Mesendoderm (in vitro differentiated cells): ENCODE results near the gene STEAP3.
A peak's percentile ranks its signal among the peaks of the same experiment; 100 is the strongest.

Experiments
- DNase-seq: peaks from one replicate; pipeline ENCODE4 v3.0.0; 2013
- H2AK5ac ChIP-seq: 2 replicates; pipeline ENCODE4 v1.6.1; 2013; ENCODE audit warnings: low read length, inconsistent platforms
- H2BK120ac ChIP-seq: 2 replicates; pipeline ENCODE4 v1.6.1; 2013; ENCODE audit warnings: low read depth, mild to moderate bottlenecking, low read length, moderate library complexity, mixed read lengths
- H2BK15ac ChIP-seq: replicated peaks from 2 replicates; pipeline ENCODE4 v1.6.1; 2013; ENCODE audit warnings: low read depth, mild to moderate bottlenecking, moderate library complexity
- H2BK5ac ChIP-seq: 2 replicates; pipeline ENCODE4 v1.6.1; 2013; ENCODE audit warnings: low read length, inconsistent platforms
- H3K18ac ChIP-seq: 2 replicates; pipeline ENCODE4 v1.6.1; 2013; ENCODE audit warnings: mild to moderate bottlenecking, low read length, mixed read lengths
- H3K23ac ChIP-seq: one replicate; pipeline ENCODE4 v1.6.1; 2013; ENCODE audit warnings: low read length
- H3K27ac ChIP-seq: 2 replicates; pipeline ENCODE4 v1.5.1; 2013; ENCODE audit warnings: low read depth, mild to moderate bottlenecking, inconsistent platforms, low read length, moderate library complexity
- H3K27me3 ChIP-seq: 2 replicates; pipeline ENCODE4 v1.6.1; 2013; ENCODE audit warnings: low read length, control low read depth, mild to moderate bottlenecking, inconsistent platforms; ENCODE audit not compliant: insufficient read depth, poor library complexity
- H3K36me3 ChIP-seq: 2 replicates; pipeline ENCODE4 v1.6.1; 2013; ENCODE audit warnings: low read length, inconsistent platforms; ENCODE audit not compliant: control insufficient read depth, insufficient read depth
- H3K4ac ChIP-seq: one replicate; pipeline ENCODE4 v1.6.1; 2013; ENCODE audit warnings: low read depth, mild to moderate bottlenecking, low read length, moderate library complexity
- H3K4me1 ChIP-seq: 2 replicates; pipeline ENCODE4 v1.6.1; 2013; ENCODE audit warnings: low read depth, low read length, inconsistent platforms; ENCODE audit not compliant: control insufficient read depth
- H3K4me2 ChIP-seq: 2 replicates; pipeline ENCODE4 v1.6.1; 2013; ENCODE audit warnings: low read length
- H3K4me3 ChIP-seq: 2 replicates; pipeline ENCODE4 v1.5.1; 2013; ENCODE audit warnings: mild to moderate bottlenecking, low read length
- H3K56ac ChIP-seq: one replicate; pipeline ENCODE4 v1.6.1; 2013; ENCODE audit warnings: low read length
- H3K79me1 ChIP-seq: 2 replicates; pipeline ENCODE4 v1.6.1; 2013; ENCODE audit warnings: low read length, inconsistent platforms
- H3K79me2 ChIP-seq: 2 replicates; pipeline ENCODE4 v1.6.1; 2013; ENCODE audit warnings: mild to moderate bottlenecking, low read length; ENCODE audit not compliant: control insufficient read depth, insufficient read depth
- H3K9ac ChIP-seq: 2 replicates; pipeline ENCODE4 v1.6.1; 2013; ENCODE audit warnings: low read length, inconsistent platforms
- H4K5ac ChIP-seq: one replicate; pipeline ENCODE4 v1.6.1; 2013; ENCODE audit warnings: low read length
- H4K8ac ChIP-seq: one replicate; pipeline ENCODE4 v1.6.1; 2013; ENCODE audit warnings: low read depth, mild to moderate bottlenecking, control low read depth, low read length, moderate library complexity
- WGBS: extraction: QIAGEN DNeasy Blood & Tissue Kit; methylation state at CpG from one replicate; pipeline ENCODE4 v1.1.7; 2013; ENCODE audit warnings: low lambda C conversion rate, missing lambda C conversion rate; ENCODE audit not compliant: insufficient coverage; ENCODE audit errors: extremely low coverage; 5-methylcytosine and 5-hydroxymethylcytosine counted together

Gene STEAP3

GRCh38 chr2:119195887-119196286, 27.7 kb upstream of the STEAP3 start:
- Histone ChIP-seq H3K23ac (no peak overlapping the region), H2BK120ac (no peak overlapping the region), H3K4me2 (no peak overlapping the region), H3K36me3 (no peaks in the 10 kb centered on the region), H3K27ac (no peak overlapping the region), H3K79me1 (no peaks in the 10 kb centered on the region), H4K5ac (no peak overlapping the region), H3K4ac (no peak overlapping the region), H3K4me1 (peaks cover 2% of the 10 kb centered on the region), H3K56ac (no peak overlapping the region), H4K8ac (no peak overlapping the region), H3K27me3 (no peaks in the 10 kb centered on the region), H2AK5ac (no peak overlapping the region), H2BK5ac (no peak overlapping the region), H3K79me2 (no peaks in the 10 kb centered on the region), H3K18ac (no peak overlapping the region), H3K9ac (no peak overlapping the region), H3K4me3 (no peak overlapping the region), H2BK15ac (no peak overlapping the region)
- WGBS, result no CpG with 5 or more reads among the region's 2 CpGs
- DNase-seq, result no peak

- Histone ChIP-seq H3K4me1 (peaks cover 2% of the 10 kb centered on the region), H2AK5ac (no peak overlapping the region), H3K4me3 (no peak overlapping the region), H3K18ac (no peak overlapping the region), H3K27ac (no peak overlapping the region), H3K79me1 (no peaks in the 10 kb centered on the region), H3K23ac (no peak overlapping the region), H3K4me2 (no peak overlapping the region), H2BK120ac (no peak overlapping the region), H2BK15ac (no peak overlapping the region), H3K36me3 (no peaks in the 10 kb centered on the region), H3K9ac (no peak overlapping the region), H3K27me3 (no peaks in the 10 kb centered on the region), H3K79me2 (no peaks in the 10 kb centered on the region), H4K5ac (no peak overlapping the region), H4K8ac (no peak overlapping the region), H2BK5ac (no peak overlapping the region), H3K56ac (no peak overlapping the region), H3K4ac (no peak overlapping the region)
- DNase-seq, result peak; percentile 27
- no CpG with 5 or more reads among the region's 7 CpGs for WGBS
These were observed 27.1 kb upstream of the STEAP3 start for GRCh38 chr2:119196301-119197125.

- no peaks in the 10 kb centered on the region for H3K36me3 ChIP-seq
- no peaks in the 10 kb centered on the region for H3K79me2 ChIP-seq
- no peak overlapping the region for H2AK5ac ChIP-seq
- no peak overlapping the region for H2BK15ac ChIP-seq
- H3K23ac ChIP-seq, result no peak overlapping the region
- H3K18ac ChIP-seq, result no peak overlapping the region
- no peak overlapping the region for H3K56ac ChIP-seq
- no peak overlapping the region for H4K8ac ChIP-seq
- H3K4me3 ChIP-seq, result no peak overlapping the region
- DNase-seq, result no peak
- no peak overlapping the region for H4K5ac ChIP-seq
- no peak overlapping the region for H3K4me2 ChIP-seq
- no peaks in the 10 kb centered on the region for H3K79me1 ChIP-seq
- no peak overlapping the region for H3K27ac ChIP-seq
- no peak overlapping the region for H2BK5ac ChIP-seq
- H2BK120ac ChIP-seq, result no peak overlapping the region
- no peak overlapping the region for H3K9ac ChIP-seq
- no peak overlapping the region for H3K4ac ChIP-seq
- H3K27me3 ChIP-seq, result no peaks in the 10 kb centered on the region
- peaks cover 2% of the 10 kb centered on the region for H3K4me1 ChIP-seq
These were observed 26.6 kb upstream of the STEAP3 start for GRCh38 chr2:119197126-119197405.

- Histone ChIP-seq H3K4me3 (no peak overlapping the region), H3K36me3 (no peaks in the 10 kb centered on the region), H3K4me1 (peaks cover 2% of the 10 kb centered on the region), H3K18ac (no peak overlapping the region), H2BK15ac (no peak overlapping the region), H2BK5ac (no peak overlapping the region), H4K5ac (no peak overlapping the region), H3K4ac (no peak overlapping the region), H3K79me2 (no peaks in the 10 kb centered on the region), H3K79me1 (no peaks in the 10 kb centered on the region), H3K23ac (no peak overlapping the region), H3K9ac (no peak overlapping the region), H3K56ac (no peak overlapping the region), H2AK5ac (no peak overlapping the region), H4K8ac (no peak overlapping the region), H2BK120ac (no peak overlapping the region), H3K27me3 (no peaks in the 10 kb centered on the region), H3K4me2 (no peak overlapping the region), H3K27ac (no peak overlapping the region)
- DNase-seq, result no peak
- WGBS, result no CpG with 5 or more reads among the region's 10 CpGs
These were observed 25.9 kb upstream of the STEAP3 start for GRCh38 chr2:119197529-119198239.

- no peaks in the 10 kb centered on the region for H3K79me2 ChIP-seq
- H3K4me2 ChIP-seq, result no peak overlapping the region
- H2BK15ac ChIP-seq, result no peak overlapping the region
- H3K36me3 ChIP-seq, result no peaks in the 10 kb centered on the region
- no peaks in the 10 kb centered on the region for H3K27me3 ChIP-seq
- H3K4me1 ChIP-seq, result peaks cover 2% of the 10 kb centered on the region
- H3K27ac ChIP-seq, result no peak overlapping the region
- no CpG with 5 or more reads among the region's 7 CpGs for WGBS
- H2BK120ac ChIP-seq, result no peak overlapping the region
- H4K5ac ChIP-seq, result no peak overlapping the region
- H2AK5ac ChIP-seq, result no peak overlapping the region
- no peak overlapping the region for H3K9ac ChIP-seq
- H4K8ac ChIP-seq, result no peak overlapping the region
- no peak overlapping the region for H3K56ac ChIP-seq
- DNase-seq, result peak; percentile 50
- no peak overlapping the region for H3K18ac ChIP-seq
- no peak overlapping the region for H3K23ac ChIP-seq
- no peak overlapping the region for H2BK5ac ChIP-seq
- H3K4me3 ChIP-seq, result no peak overlapping the region
- H3K79me1 ChIP-seq, result no peaks in the 10 kb centered on the region
- H3K4ac ChIP-seq, result no peak overlapping the region
These were observed 25.3 kb upstream of the STEAP3 start for GRCh38 chr2:119198240-119198840.
